ENCODE data around the gene IRS2. TPM values are rescaled to one million over a fixed set of nuclear protein-coding genes. Genes with fewer than 3 reads are reported as not detected.

IRS2 gene
- total and polyA plus RNA-seq, 2 of the 8 experiments (the other 6 are each of a cell fraction or from before 2014, with no cell fraction given): 2.6 to 17.0 TPM

- TF ChIP-seq CHD7 (IDR thresholded peaks at IDR 0.05; ENCODE audit: insufficient replicate concordance, low read length) (no peak), CTBP2 (IDR thresholded peaks at IDR 0.05; ENCODE audit: borderline replicate concordance, insufficient read depth, insufficient read length, low read length) (no peak), EZH2 (IDR thresholded peaks at IDR 0.05; ENCODE audit: low read depth, low read length, severe bottlenecking) (no peak), RBBP5 (IDR thresholded peaks at IDR 0.05; ENCODE audit: borderline replicate concordance, low read depth, low read length) (no peak), USF2 (IDR thresholded peaks at IDR 0.05; ENCODE audit: low read length) (no peak), MAFK (IDR thresholded peaks at IDR 0.05; ENCODE audit: low read depth, low read length) (no peak), TCF12 (IDR thresholded peaks at IDR 0.05; ENCODE audit: low read depth, low read length) (no peak), NRF1 (IDR thresholded peaks at IDR 0.05; ENCODE audit: low read depth, low read length) (no peak), ASH2L (IDR thresholded peaks at IDR 0.05; ENCODE audit: low read length) (no peak), SAP30 (IDR thresholded peaks at IDR 0.05; ENCODE audit: insufficient read depth, insufficient replicate concordance, low read length) (no peak)
Measured at GRCh38 chr13:109776575-109776974, 9.8 kb downstream of the IRS2 start (continued).

All from H1 (cell line).